HG02642 (cell line): ENCODE results near the gene SLC25A10.
A peak's percentile ranks its signal among the peaks of the same experiment; 100 is the strongest.
"Not testable (repeated sequence)": the region's sequence is repeated elsewhere in the genome, so short reads cannot be mapped to it uniquely, and the experiment has no call there.

ENCODE experiments used
- ATAC-seq: cut with Tn5 transposase; IDR thresholded peaks from one replicate; pipeline ENCODE4 v1.9.1; 2021; ENCODE audit warnings: mild to moderate bottlenecking; ENCODE audit not compliant: unreplicated experiment, poor library complexity

The SLC25A10 gene, protein sequence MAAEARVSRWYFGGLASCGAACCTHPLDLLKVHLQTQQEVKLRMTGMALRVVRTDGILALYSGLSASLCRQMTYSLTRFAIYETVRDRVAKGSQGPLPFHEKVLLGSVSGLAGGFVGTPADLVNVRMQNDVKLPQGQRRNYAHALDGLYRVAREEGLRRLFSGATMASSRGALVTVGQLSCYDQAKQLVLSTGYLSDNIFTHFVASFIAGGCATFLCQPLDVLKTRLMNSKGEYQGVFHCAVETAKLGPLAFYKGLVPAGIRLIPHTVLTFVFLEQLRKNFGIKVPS

DNA sequence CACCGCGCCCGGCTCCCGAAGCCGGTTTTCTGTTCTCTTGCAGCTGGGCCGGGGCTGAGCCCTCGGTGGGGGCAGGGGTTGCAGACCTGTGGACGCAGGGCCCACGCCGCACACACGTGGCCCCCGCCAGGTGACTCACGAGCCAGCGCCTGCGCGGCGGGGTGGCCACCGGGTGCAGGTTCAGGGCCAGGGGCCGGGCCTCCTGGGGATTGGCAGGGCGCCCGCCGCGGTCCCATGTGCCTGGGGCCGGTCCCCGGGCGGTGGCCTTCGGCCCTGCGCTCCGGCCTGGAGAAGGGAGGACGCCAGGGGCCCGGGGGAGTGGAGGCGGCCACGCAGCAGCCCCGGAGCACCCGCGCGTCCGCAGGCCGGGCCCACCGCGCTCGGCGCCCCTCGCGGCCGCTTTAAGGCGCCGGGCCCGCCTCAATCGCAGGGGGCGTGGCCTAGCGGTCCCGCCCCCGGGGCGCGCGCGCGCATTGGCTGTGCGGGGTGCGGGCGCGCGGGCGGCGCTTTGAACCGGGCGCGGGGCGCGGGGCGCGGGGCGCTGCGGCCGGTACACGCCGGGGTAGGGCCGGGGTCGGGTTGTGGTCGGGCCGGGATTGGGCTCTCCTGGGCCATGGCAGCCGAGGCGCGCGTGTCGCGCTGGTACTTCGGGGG is at the start of gene SLC25A10:
Gene SLC25A10, plus strand, starts transcription at position 471 of the 654 bp plus-strand sequence. Its CDS starts 143 bp downstream, at position 614.
- ATAC-seq: peak; percentile 71

DNA sequence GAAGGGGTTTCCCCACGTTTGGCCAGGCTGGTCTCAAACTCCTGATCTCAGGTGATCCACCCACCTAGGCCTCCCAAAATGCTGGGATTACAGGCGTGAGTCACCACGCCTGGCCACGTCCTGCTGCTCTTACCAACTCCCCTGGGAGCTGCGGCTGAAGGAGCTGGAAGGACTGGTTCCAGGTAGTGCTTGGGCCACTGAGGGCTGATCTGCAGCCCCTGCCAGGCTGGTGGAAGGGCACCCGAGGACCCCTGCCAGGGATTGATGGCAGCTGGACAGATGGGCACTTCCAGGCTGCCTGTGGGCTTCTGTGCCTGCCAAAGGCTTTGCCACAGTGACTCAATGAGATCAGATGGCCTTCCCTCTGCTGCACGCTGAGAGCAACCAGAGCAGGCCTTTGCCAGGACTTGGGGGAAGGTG is 48.0 kb upstream of the SLC25A10 start:
- ATAC-seq: no peak

DNA sequence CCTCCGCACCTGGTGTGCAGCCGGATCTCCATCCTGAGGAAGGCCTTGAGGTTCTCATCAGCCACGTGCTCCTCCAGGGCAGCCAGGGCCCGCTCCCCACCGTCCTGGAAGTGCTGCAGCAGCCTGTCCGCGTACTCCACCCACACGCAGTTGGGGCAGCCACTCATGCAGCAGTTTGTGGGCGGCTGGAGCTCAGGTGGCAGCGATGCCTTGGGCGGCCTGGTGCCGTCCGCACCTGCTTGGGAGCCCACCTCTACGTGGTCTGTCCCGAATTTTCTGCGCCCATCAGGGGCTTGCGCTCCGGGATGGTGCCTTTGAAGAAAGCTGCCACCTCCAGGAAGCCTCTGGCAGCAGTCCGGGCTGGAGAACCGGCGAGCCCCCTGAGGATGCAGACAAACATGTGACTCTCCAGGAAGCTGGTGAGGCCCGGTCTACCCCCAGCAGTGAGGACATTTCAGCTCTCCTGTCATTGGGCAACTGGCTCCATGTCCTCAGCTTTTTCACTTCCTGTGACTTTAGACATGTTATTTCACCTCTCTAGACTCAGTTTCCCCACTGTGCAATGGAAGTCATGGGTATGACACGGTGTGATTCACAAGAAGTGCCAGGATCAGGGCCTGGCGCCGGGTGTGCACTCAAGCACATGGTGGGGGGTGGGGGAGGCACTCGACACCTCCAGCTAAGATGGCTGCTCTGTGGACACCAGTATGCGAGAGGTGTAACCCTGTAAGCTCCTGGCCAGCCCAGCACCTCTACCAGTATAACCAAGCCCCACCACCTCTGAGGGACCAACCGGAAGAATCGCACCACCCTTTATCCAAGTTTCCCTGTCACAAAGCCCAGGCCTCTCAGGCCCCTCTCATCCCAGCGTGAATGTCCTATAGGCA is 46.6 kb upstream of the SLC25A10 start:
- ATAC-seq: peak; percentile 3

DNA sequence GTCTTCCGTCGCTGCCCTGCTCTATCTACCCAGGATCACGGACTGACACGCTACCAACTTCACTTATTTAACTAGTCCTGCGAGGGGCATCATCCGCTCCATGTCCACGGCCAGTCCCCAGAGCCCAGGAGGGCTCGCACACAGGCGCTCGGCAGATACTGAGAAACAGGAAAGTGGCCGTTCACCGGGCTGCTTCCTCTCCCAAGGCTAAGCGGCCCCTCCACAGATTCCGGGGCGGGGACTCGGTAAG is 46.1 kb upstream of the SLC25A10 start:
- ATAC-seq: no peak

DNA sequence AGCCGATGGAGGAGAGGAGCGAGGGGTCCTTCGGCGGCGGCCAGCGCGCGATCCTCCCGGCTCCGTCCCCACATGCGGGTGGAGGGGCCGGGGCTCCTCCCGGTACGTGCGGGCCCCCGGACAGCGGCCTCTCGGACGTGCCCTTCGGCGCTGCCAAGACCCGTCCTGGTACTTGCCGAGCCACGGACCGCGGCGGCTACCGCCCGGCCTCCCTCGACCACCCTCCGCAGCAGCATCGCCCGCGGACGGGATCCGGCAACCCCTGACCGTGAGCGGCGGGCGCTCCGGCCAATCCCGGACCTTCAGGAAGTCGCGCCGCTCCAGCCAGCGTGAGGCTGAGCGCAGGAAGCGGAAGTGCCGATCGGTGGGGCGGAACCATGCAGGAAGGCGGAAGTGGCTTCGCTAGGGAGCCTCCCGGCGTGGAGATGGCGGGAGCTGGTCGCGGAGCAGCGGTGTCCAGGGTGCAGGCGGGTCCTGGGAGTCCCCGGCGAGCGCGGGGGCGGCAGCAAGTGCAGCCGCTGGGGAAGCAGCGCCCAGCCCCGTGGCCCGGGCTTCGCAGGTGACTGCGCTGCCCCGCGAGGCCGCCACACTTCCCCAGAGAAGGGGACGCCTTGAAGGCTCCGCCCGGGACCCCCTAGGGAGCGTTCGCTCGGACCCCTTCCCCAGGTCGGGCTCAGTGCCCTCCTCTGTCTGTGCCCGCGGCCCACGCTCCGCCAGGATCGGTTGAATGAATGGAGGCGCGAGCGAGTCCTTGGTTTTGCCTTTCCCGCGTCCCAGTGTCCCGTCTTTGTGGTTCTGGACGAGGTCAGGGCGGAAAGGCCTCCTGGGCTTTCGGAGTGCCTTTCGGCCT is 45.5 kb upstream of the SLC25A10 start, which contains the start of the genes CCDC137 and OXLD1:
Gene CCDC137, plus strand, starts transcription at position 396 of the 850 bp plus-strand sequence. Its CDS starts 30 bp downstream, at position 426.
Gene OXLD1, minus strand, starts transcription at position 264 of the 850 bp plus-strand sequence. Its CDS starts 28 bp downstream, at position 236.
- ATAC-seq: peak; percentile 87

DNA sequence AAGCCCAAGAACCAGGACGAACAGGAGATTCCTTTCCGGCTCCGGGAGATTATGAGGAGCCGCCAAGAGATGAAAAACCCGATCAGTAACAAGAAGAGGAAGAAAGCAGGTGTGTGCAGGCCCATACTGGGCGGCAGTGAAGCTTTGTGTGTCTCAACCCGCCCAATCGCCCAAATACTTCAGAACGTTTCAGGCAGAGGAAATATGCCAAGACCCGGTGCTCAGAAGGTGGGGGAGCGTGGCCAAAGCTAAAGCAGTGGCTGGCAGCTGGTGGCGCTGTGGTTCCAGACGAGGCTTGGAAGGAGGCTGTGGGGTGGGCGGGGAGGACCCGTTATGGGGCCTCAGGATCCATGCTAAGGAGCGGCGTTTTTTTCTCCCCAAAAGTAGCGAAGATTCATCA is 44.3 kb upstream of the SLC25A10 start:
- no peak for ATAC-seq

DNA sequence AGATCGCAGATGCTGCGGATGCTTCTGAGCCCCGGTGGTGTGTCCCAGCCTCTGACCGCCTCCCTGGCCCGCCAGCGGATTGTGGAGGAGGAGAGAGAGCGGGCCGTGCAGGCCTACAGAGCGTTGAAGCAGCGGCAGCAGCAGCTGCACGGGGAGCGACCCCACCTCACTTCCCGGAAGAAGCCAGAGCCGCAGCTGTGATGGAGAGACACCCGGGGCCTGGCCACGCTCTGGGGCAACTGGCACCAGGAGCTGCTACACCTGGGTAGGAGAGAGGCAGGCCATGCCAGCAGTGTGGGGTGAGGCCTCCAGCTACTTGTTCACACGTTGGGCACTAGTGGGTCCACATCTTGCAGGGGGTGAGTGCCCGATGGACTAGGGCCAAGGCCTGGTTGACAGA is 39.6 kb upstream of the SLC25A10 start:
- ATAC-seq: no peak

DNA sequence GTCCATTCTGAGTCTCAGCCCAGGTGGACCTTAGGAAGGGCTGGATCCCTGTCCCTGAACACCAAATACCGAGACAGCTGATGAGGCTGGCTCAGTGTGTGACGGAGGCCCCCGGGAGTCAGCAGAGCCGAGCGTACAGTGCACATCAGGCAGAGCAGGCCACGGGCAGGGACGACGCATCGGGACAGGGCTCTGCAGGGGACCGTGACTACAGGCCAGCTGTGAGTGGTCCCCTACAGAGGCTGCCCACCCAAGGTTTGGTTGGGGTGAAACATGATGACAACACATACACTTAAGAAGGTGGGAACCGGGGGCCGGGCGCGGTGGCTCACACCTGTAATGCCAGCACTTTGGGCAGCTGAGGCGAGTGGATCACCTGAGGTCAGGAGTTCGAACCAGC is 39.1 kb upstream of the SLC25A10 start:
- ATAC-seq: no peak

DNA sequence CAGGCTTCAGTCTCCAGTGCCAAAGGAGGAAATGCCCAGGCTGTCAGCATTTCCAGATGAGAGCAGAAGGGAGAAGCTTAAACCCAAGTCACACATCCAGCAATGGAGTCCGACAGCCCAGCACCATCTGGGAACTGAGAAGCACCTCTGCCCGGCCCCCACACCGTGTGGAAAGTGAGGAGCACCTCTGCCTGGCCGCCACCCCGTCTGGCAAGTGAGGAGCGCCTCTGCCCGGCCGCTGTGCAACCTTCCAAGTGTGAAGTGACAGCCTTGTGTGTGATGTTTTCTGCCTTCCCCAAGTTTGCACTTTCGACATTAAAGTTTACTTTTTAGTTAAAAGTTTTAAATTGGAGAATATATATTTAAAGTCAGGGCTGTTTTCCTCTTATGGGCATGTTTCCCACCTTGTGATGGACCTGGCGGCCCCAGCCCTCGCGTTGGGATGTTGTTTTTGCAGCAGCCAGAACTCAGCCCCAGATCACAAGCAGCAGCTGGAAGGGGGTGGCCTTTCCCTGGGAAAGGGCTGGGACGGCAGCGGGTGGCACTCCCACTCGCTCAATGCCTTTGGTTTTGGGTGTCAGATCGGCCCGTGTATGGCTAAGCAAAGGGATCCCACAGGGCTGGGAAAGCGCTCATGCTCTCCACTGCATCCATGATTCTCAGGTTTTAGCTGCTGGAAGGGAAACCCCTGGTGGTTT is 38.4 kb upstream of the SLC25A10 start:
- no peak for ATAC-seq

DNA sequence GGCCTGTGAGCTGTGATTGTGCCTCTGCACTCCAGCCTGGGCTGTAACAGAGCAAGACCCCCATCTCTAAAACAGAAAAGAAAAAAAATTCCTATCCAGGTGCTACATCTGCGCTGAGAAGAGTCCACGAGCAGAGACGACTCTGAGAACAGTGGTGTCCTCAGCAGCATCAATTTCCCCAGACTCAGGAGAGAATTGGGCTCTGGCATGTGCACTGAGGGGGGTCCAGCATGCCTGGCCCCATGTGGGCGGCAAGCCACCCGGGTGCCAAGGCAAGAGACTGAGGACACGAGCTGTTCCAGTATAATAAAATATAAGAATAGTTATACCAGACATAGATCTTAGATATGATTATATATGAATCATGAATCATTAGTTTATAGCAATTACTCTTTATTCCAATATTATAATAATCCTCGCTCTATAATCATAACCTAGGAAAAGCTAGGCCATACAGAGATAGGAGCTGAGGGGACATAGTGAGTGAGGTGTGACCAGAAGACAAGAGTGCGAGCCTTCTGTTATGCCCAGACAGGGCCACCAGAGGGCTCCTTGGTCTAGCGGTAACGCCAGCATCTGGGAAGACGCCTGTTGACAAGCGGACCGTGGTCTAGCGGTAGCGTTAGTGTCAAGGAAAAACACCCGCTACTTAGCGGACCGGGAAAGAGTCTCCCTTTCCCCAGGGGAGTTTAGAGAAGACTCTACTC is 36.4 kb upstream of the SLC25A10 start:
- ATAC-seq: not testable (repeated sequence)

DNA sequence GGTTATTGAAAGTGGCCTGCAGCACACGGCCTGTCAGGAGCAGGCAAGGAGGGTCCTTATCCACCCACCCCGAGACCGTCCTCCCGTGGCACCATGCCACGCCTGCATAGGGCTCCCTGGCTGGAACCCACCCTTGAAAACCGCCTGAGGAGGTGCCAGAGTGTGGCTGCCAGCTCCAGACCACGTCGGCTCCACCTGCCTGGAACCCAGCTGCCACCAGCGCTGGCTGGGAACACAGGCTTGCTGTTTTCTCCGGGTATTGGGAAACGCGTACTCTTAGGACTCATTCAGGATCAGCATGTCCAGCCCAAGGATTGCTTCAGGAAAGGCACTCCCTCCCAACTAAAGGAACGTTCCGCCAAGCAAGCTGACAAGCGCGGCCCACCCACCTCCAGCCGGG is 35.2 kb upstream of the SLC25A10 start:
- ATAC-seq: no peak

DNA sequence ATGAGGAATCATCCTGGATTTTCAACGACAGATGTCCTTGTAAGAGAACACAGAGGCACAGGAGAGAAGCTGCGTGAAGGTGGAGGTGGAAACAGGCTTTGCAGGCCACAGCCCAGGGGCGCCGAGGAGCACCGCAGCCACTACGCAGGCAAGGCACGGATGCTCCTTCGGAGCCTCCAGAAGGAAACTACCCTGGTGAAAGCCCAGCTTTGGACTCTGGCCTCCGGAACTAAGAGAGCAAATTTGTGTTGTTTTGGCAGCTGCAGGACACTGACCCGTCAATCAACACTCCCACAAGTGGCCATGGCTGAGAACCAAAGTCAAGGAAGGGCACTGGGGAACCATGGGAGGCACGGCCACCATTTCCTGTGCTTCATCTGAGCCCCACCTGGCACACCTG is 31.9 kb upstream of the SLC25A10 start:
- no peak for ATAC-seq

DNA sequence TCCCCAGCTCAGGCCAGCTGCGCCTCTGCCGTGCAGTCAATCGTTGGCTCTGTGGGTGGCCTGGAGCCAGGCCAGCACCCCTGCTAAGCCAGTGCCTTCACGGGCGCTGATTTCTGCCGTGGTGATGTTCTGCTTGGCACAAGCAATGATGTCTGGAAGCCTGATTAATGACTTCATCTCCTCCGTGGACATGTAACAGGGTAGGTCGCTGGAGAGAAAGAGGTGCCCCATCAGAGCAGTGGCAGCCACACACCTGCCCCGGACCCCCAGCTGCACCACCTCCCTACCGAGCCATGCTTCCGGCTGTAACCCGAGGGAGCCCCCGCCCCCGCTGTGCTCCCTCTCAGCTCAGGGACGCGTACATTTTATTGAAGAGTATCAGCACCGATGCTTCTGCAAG is 30.4 kb upstream of the SLC25A10 start:
- no peak for ATAC-seq

DNA sequence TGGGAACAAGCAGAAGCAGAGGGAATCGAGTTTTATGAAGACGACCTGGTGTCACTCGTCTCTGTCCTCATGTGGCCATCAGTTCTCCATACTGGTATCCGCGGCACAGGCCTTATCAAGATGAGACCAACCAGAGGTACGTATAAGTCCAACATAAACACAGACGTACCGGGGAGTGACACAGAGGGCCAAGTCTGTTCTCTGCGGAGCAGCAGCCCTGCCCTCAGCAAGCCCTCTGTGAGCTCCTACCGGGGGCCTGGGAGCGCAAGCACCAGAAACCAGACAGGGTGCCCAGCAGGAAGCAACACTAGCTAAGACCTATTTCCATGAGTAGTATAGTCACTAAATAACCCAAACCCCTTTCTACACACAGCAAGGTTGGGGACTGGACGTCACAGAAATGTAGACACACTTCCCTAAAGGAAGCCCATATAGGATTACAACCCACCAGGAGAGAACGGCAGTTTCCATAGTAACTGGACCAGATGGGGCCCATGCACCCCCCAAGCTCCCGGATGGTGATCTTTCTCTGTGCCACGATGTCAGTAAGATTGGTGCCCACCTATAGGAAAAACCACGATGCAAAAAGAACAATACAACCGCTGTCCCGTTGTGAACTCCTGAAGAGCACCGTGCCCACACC is 29.4 kb upstream of the SLC25A10 start:
- no peak for ATAC-seq

DNA sequence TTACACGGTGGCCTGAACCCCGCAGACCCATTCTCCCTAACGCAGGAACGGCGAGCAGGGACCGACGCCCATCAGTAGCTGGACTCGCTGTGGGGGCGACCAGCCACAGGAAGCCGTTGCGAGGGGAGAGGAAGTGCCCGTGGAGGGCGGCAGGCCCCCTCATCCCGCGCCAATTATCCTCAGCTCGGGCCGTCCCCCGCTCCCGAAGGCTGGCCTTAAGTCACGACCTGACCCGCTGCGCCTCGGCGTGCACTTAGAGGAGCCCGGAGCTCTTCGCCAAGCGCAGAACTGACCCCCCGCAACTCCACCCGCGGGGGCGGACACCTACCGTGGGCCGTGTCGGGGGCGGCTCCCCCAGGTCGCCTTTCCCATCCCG is 28.9 kb upstream of the SLC25A10 start:
- ATAC-seq: peak; percentile 4

DNA sequence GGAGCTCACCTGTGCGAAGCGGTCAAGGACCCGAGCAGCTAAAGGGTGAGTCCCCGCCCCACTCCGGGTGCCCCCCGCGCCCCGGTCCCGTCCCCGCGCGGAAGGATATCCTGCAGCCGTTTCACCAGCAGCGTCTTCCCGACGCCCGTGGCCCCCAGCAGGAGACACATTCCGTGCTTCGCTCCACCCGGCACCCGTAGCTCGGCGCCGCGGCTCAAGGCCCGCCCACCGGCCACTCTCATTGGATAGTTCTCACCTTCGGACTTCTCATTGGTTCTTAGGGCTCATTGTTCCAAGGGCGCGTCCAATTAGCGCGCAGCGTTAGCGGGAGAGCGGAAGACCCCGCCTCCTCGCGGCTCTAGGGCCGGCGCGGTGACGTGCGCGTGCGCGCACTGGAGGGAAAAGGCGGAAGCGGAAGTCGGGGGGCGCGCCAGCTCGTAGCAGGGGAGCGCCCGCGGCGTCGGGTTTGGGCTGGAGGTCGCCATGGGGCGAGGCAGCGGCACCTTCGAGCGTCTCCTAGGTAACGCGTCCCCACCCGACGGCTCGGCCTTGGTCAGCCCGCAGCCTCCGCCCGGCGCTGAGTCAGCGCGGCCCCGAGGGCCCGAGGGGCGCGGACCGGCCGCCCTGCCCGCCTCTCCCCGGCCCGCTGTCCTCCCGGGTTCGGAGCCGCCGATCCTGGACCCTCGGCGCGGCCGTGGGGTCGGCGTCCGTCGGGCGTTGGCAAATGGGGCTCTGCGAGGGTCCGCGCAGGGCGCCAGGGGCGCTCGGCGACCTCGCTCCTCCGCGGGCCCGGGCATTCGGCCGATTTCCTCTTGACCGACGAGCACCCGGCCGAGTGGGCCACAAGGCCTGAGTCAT is 28.3 kb upstream of the SLC25A10 start, which contains the start of the genes ARL16 and HGS:
Gene ARL16, minus strand, starts transcription at position 214 of the 858 bp plus-strand sequence. Its CDS starts 44 bp downstream, at position 170.
Gene HGS, plus strand, starts transcription at position 428 of the 858 bp plus-strand sequence. Its CDS starts 56 bp downstream, at position 484.
- ATAC-seq: peak; percentile 93

DNA sequence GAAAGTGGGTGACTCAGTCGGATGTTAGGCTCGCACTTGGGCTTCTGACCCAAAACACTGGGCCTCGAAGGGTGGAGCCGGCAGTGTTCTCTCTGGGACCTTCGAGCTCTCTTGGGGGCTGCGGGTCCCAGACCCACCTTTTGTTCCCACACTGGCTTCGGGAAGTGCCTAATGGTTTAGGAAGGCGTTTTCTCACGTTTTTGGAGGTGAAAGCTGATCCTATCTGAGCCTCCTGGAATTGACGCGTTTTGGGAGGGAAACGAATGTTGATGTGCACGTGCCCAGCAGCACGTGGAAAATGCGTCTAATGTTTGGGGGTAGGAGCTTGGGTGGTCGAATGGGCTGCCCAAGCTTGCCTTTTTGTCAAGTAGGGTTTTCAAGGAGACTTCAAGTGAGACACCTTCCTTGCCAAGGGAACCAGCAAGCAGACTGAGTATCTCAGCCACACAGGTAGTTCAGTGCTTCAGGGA is 27.6 kb upstream of the SLC25A10 start:
- peak; percentile 0 for ATAC-seq
